ENCODE results near the gene CCDC85A. TPM values are rescaled to one million over a fixed set of nuclear protein-coding genes. Genes with fewer than 3 reads are reported as not detected.

Gene CCDC85A
- total RNA-seq, 1 donor from 2014 or later = 22.2 TPM

DNA sequence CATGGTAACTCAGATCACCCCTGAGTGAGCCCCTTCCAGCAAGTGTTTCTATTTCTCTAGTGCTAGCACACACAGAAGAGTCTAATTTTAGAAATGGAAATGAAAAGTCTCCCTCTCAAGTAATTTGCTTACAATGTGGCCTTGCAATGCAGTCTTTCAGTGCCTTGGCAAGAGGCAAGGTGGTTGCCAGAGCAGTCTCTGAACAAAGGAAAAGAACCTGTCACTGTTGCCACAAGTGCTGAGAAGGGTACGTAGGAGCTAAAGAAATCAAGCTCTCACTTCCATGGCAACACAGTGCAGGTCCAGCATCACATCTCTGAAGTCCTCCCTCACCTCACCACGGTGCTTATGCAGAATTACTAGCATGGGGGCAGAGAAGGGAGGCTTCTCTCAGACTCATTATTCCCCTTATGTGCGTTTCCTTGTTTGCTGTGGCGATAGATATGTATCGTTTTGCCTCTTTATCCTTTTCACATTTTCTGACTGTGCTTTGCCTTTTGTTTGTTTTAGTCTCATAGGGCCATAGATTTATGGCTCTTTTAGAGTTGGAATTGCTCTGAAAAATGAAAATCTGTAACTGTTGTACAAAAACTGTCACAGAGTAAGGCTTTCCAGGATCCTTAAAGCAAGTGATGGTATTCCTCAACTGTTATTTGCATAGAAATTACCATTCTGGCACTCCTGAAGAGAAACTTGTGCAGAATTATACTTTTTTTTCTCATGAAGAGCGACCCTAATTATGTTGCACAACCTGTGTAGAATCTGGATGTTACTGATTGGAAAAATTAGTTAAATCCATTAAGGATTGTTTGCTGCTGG, 164.8 kb downstream of the CCDC85A start:
- no peak for DNase-seq
- H3K36me3 ChIP-seq = no peaks in the 10 kb centered on the region
- intact Hi-C loops (cut with DNase I) = no loop called here
- H3K27ac ChIP-seq = no peak overlapping the region
- no peaks in the 10 kb centered on the region for H3K27me3 ChIP-seq
- TF ChIP-seq, protein P1, sequence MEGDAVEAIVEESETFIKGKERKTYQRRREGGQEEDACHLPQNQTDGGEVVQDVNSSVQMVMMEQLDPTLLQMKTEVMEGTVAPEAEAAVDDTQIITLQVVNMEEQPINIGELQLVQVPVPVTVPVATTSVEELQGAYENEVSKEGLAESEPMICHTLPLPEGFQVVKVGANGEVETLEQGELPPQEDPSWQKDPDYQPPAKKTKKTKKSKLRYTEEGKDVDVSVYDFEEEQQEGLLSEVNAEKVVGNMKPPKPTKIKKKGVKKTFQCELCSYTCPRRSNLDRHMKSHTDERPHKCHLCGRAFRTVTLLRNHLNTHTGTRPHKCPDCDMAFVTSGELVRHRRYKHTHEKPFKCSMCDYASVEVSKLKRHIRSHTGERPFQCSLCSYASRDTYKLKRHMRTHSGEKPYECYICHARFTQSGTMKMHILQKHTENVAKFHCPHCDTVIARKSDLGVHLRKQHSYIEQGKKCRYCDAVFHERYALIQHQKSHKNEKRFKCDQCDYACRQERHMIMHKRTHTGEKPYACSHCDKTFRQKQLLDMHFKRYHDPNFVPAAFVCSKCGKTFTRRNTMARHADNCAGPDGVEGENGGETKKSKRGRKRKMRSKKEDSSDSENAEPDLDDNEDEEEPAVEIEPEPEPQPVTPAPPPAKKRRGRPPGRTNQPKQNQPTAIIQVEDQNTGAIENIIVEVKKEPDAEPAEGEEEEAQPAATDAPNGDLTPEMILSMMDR (IDR thresholded peaks at IDR 0.05) = no peak
- no peaks in the 10 kb centered on the region for H3K4me1 ChIP-seq
- no peak overlapping the region for H3K4me3 ChIP-seq
- ATAC-seq = no peak
- H3K9me3 ChIP-seq = no peaks in the 10 kb centered on the region

DNA sequence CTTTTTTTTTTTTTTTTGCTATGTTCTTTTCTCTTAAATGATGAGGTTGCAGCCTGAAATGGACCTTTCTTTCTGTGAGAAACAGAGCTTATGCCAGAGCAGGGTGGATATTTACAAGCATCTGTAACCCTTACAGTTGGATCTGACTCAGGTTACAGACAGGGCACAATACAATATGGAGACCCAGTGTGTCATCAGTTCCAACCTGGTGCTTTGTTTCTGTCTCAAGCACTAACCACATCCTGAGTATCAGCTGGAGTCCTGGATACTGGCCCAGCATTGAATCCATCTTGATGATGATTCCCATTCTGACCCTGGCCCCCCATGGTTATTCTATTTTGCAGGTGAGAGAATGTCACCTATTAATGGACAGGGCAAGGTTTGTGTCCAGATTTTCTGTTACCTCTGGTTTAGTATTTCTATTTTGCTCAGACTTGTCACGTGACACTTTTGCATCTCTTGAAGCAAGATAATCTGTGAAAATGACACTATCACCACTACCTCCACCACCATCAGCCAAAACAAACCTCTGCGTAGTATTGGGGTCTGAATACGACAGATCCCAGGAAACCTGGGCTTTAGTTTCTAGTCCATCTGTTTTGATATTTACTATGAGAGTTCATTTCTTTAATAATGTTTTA, 174.0 kb downstream of the CCDC85A start:
- intact Hi-C loops (cut with DNase I) = no loop called here

DNA sequence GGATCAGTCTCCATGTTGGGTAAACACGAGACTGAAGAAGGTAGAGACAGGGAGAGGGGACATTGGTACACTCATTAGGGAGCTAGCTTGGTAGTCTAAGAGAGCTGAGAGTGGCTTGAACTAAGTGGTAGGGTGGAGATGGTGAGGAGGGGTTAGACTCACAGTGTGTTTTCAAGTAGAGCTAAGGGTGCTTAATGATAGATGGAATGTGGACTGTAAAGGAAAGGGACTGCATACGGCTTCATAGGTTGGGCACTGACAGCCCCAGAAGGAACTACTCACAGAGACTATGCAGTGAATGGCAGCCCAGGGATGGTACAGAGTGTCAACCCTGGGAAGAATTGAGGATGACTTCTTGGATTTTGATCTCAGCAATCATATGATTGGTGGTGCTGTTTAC, 178.1 kb downstream of the CCDC85A start:
- no peaks in the 10 kb centered on the region for H3K36me3 ChIP-seq
- TF ChIP-seq, protein P1 (IDR thresholded peaks at IDR 0.05) = no peak
- H3K9me3 ChIP-seq = no peaks in the 10 kb centered on the region
- no peak overlapping the region for H3K4me3 ChIP-seq
- no peaks in the 10 kb centered on the region for H3K4me1 ChIP-seq
- DNase-seq = no peak
- no peak overlapping the region for H3K27ac ChIP-seq
- peak; percentile 80 for ATAC-seq
- no peaks in the 10 kb centered on the region for H3K27me3 ChIP-seq
- intact Hi-C loops (cut with DNase I) = no loop called here

More for the DNA sequence above, 174.0 kb downstream of the CCDC85A start:
- no peaks in the 10 kb centered on the region for H3K27me3 ChIP-seq
- H3K4me3 ChIP-seq = no peak overlapping the region
- DNase-seq (no peak), ATAC-seq (no peak)
- H3K36me3 ChIP-seq = no peaks in the 10 kb centered on the region
- H3K4me1 ChIP-seq = no peaks in the 10 kb centered on the region
- H3K9me3 ChIP-seq = no peaks in the 10 kb centered on the region
- TF ChIP-seq, protein P1 (IDR thresholded peaks at IDR 0.05) = no peak
- no peak overlapping the region for H3K27ac ChIP-seq

DNA sequence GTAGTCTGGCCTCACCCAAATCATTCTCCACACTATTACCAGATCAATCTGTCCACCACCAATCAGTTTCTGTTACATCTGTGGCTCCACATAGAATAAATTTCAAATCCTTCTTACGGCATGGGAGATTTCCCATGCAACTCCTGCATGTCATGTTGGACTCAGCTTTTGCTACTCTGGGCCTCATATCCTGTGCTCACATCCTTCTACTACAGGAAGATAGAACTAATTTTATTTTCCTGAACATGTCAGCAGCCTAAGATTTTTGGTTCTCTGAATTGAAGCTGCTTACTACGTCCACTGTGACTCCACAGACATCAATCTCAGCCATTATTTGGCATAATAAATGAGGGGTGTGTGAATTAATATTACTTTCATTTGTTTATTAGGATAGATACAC, 181.1 kb downstream of the CCDC85A start:
- H3K36me3 ChIP-seq = no peaks in the 10 kb centered on the region
- no peaks in the 10 kb centered on the region for H3K9me3 ChIP-seq
- H3K27ac ChIP-seq = no peak overlapping the region
- H3K4me1 ChIP-seq = no peaks in the 10 kb centered on the region
- no peak overlapping the region for H3K4me3 ChIP-seq
- H3K27me3 ChIP-seq = no peaks in the 10 kb centered on the region
- ATAC-seq (no peak), DNase-seq (no peak)
- intact Hi-C loops (cut with DNase I) = no loop called here
- TF ChIP-seq, protein P1 (IDR thresholded peaks at IDR 0.05) = no peak

DNA sequence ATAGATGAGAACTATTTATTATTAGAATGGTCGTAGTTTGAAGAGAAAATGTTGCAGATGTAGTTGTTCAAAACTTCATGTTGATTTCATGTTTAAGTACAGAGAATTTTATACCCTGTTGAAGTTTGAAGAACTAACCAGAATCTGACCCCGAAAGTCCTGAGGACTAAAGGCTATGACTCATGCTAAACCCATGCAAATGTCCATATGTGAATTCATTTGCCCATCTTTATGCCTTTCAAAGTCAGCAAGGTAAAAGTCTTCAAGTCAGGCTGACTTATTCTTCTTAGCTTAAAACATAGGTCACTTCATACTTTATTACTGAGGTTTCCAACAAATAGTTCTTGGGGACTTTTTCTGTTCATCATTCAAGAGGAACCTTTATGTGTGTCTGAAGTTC, 185.5 kb downstream of the CCDC85A start:
- TF ChIP-seq, protein P1 (IDR thresholded peaks at IDR 0.05) = no peak
- H3K4me1 ChIP-seq = no peaks in the 10 kb centered on the region
- H3K36me3 ChIP-seq = no peaks in the 10 kb centered on the region
- no peak for ATAC-seq
- intact Hi-C loops (cut with DNase I) = no loop called here
- H3K9me3 ChIP-seq = no peaks in the 10 kb centered on the region
- no peak overlapping the region for H3K27ac ChIP-seq
- no peak overlapping the region for H3K4me3 ChIP-seq
- DNase-seq = no peak
- no peaks in the 10 kb centered on the region for H3K27me3 ChIP-seq

All from upper lobe of right lung (tissue), 1 donor.